ENCODE results near the gene LRRC27.
A peak's percentile ranks its signal among the peaks of the same experiment; 100 is the strongest.

LRRC27 gene

DNA sequence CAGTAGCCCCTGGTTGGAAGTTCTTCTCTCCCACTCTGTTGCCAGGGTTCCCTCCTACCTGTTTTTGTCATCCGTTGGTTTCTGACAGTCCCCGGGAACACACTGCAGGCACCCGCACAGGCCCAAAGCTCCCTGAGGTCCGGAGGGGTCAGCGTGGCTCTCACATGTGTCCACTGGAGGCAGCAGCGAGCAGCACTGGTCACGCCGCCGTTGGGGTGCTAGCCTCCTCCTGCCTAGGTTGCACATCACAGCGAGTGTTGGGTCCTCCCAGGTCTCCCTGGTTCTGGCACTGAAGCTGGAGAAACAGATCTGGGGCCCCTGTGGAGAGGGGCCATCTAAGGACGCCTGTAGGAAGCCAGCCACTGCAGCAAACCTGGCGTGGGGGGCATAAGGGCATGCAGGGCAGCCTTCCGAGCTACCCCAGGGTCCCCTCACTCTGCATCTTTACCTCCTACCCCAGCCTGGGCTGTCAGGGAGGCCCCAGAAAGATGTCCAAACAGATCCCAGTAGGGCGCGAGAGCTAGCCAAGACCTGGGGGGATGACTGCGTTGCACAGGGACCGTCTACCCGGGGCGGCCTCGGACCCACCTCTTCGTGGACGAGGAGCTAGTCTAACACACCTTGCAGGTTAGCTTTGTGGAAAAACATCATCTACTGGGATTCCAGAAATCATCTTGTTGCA lies 28.9 kb downstream of the LRRC27 start:
- DNase-seq: peak; percentile 19

DNA sequence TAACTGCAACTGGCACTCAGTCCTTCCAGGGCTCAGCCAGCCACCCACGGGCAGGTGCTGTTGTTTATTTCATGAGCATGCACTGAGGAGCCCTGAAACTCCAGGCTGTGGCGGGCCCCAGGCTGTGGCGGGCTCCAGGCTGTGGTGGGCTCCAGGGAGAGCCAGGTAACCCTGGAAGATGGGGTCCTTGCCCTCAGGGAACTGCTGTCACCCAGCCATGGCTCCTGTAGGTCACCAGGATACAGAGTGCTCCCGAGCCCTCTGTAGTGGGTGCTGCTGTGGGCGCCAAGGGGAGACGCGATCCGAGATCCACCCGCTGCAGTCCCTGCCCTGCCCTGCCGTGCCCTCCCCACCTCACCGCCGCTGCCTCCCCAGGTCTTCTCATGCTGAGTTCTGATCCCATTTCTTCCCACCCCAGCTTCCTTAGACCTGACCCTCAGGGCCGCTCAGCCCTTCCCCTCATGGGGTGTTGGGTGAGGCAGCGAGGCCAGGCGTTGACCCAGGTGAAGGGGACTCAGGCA lies 29.6 kb downstream of the LRRC27 start:
- DNase-seq: no peak

DNA sequence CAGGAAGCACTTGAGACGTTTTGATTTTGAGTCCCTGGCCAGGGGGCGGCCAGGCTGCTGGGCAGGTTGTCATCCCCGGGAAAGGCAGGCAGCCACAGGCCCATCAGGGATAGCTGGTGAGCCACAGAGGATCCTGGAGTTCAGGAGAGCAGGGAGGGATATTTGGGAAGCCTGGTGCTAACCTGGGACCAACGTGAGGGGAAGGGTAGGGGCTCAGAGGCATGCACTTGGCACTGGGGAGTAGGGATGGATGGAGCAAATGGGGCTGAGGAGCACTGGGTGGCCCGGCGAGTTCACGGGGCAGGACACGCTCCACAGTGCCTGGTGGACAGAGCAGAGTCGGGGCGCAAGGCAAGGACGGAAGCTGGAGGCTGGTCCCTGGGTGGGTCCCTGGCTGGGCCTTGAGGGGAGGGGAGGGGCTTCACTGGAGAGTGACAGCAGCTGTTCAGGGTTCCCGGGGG lies 30.2 kb downstream of the LRRC27 start:
- no peak for DNase-seq

DNA sequence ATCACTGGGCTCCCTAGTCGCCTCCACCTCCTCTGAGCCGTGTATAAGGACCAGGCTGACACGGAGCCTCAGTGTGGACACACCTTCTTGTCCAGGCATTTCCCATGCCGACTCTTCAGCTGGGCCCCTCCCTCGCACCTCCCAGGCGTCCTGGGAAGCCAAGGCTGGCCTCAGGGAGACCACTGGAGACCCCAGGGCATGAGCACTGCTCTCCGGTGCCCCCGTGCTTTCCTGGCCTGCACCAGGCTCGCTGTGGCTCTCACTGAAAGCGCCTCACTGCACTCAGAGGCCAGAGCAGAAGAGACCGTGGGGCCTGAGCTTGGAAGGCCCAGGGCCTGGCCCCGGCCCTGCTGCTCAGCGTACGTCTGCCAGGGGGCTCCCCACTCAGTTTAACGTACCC lies 31.4 kb downstream of the LRRC27 start:
- DNase-seq: no peak

DNA sequence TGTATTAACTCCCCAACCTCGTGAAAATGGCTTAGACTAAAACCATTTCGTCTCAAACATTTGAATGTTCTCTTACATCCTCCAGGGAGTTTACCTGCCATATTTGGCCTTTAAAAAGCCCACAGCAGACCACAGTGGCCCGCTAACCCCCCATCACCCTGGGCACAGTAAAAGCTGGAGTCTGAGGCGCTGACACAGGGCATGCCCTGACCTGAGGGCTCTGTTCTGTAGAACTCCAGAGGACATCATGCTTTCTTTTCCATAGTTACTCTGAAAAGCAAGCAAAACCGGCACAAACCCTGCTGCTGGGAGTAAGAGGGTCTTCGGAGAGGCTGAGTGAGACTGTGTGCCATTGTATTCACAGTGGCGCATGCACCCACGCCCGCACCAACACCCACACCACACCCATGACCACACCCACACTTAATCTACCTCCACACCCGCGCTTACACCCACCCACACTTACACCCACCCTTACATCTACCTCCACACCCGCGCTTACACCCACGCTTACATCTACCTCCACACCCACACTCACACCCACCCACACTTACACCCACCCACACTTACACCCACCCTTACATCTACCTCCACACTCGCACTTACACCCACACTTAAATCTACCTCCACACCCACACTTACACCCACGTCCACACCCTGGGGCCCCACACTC lies 32.1 kb downstream of the LRRC27 start:
- no peak for DNase-seq

DNA sequence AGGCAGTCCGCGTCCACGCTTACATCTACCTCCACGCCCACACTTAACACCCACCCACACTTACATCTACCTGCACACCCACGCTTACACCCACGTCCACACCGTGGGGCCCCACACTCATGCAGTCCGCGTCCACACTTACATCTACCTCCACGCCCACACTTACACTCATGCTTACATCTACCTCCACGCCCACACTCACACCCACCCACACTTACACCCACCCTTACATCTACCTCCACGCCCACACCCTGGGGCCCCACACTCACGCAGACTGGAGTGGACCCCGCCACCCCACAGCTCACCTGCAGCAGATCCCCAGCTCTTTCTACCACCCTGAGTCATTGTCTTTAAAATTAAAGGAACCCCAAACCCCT lies 32.6 kb downstream of the LRRC27 start:
- DNase-seq: no peak

DNA sequence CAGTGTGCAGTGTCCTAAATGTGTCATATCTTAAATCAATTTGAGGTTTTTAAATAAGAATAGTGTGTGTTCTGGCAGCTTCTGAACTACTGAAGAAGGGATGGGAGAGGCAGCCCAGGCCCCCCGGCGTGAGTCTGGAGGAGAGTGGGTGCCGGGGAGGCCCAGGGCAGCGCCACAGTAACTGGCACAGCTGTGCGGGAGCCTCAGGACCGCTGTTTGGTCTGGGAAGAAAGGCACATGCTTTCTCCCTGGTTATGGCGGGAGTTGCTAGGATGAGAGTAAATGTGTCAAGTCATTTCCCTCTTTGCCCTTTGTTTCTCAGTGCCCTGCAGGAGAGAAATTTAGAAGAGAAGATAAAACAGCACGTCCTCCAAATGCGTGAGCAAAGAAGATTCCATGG lies 33.1 kb downstream of the LRRC27 start:
- DNase-seq: no peak

DNA sequence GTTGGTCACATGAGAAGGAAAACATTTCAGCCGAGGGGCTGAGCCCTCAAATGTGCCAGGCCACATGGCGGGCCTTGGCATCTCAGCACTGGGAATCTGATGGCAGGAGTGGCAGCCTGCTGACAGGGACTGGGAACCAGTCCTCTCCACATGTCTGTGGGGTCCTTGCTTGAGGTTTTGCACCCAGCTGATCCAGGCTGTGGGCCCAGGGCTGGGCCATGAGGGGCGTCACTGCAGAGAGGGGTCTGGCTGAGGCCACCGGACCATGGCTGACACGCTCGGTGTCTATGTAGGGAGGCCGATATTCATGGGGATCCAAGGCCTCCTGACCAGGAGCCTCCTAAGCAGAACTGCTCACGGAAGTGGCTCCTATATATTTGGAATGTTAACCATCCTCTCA lies 34.0 kb downstream of the LRRC27 start:
- DNase-seq: no peak

DNA sequence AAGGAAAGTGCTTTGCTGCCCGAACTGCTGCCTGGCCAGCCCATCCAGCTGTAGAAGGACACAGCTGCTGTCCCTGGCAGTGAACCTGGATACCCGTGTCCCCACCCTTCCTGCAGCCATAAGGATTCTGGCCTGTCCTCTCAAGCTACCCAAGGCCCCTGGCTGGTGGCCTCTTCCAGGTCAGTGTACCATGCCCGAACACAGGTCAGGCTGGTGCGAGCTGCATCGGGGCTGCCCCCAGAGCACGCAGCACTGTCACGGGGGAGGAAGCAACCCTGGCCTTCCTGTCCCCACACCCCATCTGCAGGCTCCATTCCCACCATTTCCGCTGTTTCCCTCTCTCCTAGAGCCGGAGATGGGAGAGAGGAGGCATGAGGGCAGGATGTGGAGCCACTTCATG lies 34.5 kb downstream of the LRRC27 start:
- no peak for DNase-seq

DNA sequence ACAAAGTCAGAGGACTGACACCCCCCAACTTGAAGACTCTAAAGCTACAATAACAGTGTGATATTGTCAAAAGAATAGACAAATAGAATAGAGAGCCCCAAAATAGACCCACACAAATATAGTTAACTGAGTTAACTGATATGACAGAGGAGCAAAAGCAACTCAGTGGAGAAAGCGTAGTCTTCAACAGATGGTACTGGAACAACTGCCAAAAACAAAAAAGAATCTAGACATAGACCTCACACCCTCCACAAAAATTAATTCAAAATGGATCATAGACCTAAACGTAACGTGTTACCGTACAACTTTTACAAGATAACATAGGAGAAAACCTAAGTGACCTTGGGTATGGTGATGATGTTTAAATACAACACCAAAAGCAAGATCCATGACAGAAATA lies 36.4 kb downstream of the LRRC27 start:
- DNase-seq: no peak

DNA sequence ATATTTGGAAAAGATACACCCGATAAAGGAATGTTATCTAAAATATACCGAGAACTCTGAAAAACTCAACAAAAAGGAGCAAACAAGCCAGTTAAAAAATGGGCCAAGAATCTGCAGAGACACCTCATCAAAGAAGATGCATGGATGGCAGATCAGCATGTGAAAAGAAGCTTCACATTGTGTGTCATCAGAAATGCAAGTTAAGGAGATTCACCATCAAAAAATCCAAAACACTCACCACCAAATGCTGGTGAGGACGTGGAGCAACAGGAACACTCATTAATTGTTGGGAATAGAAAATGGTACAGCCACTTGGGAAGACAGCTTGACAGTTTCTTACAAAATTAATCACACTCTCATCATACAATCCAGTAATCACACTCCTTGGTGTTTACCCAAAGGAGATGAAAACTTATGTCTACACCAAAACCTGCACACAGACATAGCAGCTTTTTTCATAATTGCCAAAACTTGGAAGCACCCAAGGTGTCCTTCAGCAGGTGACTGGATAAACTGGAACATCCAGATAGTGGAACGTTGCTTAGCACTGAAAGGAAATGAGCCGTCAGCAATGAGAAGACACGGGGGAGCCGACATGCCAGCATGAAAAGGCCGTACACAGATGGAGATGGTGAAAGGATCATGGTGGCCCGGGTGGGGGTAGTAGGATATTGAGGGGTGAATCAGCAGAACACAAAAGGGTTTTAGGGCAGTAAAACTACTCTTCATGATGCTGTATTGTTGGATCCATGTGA lies 37.1 kb downstream of the LRRC27 start:
- no peak for DNase-seq

DNA sequence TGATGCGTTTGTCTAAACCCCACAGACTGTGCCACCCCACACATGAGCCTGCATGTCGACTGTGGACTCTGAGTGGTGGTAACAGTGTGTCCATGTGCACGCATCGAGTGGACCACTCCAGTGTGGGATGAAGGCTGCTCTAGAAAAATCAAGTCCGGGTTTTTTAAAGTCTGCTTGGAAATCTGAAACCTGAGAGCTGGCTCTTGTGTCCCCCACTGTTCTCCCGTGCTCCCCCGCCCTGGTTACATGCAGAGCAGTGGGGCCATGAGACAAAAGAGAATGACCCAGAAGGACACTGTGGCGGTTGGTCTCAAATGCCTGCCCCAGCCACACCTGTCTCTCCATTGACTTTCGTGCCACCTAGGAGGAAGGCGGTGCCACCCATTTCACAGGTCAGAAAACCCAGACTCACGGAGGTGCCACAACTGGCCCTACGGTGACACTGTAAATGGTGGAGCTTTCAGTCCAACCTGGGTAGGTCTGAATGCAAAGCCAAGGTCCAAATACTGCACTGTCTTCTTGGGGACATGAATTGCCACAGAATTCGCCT lies 37.7 kb downstream of the LRRC27 start:
- DNase-seq: no peak

DNA sequence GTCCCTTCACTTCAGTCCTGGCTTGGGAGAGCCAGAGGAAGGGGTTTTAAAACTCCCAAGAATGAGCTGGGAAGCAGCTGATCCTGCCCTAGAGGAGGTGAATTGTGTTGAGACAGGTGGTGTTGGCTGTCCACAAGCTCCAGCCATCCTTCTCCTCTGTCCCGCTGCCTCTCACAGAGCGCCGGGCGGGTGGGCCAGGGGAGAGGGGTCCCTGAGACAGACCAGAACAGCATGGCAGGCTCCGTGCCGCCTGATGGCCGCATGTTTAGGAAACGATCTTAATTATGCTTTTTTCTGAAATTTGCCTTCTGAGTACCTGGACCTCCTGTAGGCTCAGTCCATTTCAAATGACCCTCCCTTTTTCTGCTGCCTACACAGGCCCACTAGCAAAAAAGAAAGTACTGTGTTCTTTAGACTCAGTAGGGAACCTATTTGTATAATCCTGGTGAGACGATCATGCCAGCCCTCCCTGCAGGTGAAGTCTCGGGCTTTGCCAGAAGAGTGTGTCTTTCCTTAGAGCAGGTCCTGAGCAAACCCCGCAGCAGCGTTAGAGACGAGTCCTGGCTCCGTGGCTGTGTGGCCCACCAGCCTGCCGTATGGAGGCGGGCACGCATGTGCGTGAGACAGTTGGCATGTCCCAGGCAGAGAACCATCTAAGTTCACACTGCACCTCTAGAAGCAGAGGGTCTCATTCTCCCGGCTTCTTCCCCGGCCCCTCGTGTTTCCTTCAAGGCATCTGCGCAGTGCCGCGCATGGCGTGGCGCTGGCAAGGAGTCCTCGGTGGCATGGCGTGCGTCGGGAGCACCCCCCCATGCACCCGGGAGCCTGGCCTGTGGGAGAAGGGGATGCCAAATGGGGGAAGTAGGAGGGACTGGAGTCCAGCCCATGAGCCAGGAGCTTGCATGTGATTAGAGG lies 38.7 kb downstream of the LRRC27 start:
- no peak for DNase-seq

DNA sequence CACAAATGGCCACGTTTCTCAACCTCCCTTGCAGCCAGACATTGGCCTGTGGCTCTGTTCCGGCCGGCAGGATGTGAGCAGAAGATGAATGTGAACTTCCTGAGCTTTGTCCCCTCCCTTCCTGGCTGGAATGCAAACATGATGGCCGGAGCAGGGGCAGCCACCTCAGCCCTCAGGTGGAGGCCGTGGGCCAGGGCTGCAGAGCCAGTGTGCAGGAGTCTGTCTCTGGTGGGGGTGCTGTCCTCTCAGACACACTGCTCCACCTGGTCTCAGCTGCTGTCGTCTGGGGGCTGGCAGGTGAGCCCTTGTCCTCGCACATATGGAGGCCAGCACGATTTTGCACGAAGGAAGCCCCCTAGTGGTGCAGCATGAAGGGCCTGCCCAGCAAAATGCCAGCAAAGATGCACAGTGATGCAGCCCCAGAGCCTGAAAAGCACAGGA lies 39.7 kb downstream of the LRRC27 start:
- DNase-seq: no peak

DNA sequence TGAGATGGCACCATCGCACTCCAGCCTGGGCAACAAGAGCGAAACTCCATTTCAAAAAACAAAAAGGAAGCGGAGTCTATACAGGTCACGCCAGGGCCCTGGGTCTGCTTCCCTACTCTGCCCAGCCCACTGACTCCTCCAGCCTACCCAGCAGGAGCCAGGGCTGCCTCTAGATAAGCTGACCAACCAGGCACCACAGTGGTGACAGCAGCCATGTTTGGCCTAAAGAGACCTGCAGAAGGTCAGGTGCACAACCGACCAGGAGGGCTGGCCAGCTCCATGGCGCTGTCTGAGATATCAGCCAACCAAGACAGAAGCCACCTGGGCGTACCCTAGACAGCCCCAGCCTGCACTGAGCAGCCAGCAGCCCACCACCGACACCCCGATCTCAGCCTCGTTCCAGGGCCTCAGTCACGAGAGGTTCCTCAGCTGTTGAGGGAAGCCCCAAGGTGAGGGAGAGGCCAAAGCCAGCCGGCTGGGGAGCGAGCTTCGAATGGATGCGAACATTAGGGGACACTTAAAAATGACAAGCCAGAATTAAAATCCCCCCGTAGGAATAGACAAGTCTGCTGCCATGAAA lies 40.6 kb downstream of the LRRC27 start:
- no peak for DNase-seq

DNA sequence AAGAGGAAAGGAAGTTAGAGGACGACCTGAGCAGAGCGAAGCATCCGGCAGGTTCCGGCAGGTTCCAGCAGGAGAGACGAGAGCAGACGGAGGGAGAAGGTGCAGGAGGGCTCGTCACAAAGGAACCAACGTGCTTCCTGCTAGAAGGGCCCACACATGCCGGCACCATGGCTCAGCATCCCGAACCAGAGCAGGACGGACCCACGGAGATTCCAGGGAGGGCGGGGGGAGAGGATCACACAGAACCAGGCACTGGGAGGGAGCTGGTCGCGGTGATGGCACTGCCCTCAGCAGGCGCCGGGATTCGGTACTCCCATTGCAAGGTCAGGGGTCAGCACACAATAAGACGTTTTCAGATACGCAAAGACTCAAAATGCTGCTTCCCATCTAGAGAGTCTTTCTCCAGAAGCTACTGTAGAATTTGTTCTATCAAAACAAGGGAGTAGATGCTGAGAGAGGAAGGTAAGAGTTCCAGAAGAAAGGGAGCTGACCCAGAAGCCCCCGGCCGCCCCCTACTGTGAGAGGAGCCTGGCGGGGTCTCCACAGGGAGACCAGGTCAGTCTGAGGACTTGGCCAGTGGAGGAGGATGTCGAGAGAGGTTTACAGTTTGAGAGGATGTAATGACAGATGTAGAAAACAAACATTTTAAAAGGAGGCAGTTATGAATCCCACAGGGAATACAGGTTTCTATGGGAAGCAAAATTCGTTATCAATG lies 41.4 kb downstream of the LRRC27 start:
- DNase-seq: no peak

DNA sequence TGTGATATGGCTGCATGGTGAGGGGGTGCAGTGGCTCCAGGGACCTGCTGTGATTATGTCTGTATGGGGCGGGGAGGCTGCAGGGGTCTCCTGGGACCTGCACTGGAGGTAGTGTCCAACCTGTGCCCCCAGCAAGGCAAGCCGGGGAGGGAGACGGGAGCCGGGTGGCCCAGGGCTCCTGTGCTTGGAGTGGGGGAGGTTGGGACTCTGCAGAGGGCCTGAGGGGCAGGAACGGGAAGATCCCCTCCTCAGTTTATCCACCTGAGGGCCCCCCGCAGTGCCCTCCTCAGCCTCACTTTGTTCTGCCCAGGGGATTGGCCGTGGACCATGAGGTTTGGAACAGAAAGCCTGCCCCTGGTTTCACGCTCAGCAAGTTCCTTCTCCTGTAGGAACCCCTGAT lies 42.2 kb downstream of the LRRC27 start:
- no peak for DNase-seq

DNA sequence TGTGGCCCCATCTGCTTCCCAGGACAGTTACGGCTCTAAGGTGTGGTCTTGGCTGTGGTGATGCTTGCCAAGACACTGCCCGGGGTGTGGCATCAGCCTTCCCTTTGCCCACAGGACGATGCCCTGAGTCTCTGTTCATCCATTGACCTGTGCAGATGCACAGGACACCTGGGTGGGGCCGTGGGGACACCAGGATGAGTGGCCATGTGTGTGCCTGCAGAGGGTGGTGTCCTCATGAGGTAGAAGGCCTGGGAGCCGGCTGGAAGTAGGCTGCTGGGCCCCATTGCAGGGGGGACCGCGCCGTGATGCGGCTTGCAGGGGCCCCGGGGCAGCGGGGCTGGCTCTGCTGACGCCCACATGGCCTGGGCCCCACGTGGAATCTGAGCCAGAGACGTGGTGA lies 42.6 kb downstream of the LRRC27 start:
- no peak for DNase-seq

DNA sequence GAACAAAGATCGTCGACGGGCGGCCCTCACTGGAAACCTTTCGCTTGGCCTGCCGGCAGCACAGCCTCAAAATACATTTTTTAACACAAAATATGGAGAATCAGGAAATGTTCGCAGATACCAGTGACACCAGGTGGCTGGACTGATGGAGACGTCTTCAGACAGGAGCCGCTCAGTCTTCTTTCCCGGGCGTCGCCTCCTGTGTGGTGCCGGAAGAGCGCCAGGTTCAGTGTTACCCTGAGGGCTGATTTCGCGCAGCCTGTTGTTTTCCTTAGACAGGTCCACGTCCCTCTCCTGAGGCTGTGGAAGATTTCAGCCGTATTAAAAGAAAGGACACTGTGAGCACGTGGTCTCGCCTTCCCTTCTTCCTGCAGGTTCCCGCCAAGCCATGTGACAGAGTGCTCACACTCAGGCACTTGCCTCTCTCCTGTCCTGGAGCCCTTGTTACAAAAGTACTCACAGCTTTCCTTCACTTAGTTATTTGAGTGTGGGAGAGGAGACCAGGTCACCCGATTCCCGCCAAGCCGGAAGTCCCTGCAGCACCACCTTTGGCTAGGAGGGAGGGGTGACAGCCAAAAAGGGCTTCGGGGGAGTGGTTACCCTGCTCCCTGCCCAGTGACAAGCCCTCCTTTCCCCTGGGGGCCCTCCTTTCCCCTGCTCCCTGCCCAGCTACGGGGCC lies 43.3 kb downstream of the LRRC27 start:
- DNase-seq: no peak

DNA sequence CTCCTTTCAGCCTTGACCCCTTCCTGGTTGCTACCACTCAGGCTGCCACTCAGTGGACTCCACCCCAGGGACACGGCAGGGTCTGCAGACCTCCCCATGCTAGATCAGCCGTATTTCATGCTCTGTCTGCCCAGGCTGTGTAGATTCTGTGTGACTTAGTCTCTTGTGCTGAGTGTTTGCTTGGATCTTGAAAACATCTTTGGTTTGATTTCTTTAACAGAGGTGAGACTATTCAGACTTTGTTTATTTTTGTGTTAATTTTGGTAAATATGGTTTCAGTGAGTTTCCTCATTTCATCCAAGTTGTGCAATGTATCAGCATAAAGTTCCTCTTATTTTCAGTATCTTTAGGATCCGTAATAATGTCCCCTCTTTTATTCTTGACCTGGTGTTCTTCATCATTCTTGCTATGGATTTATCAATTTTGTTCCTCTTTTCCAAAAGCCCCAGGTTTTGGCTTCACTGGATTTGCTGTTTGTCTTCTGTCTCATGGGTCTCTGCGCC lies 43.9 kb downstream of the LRRC27 start:
- no peak for DNase-seq
